WTC11 (cell line): ENCODE data around the gene WNT11. TPM values are rescaled to one million over a fixed set of nuclear protein-coding genes. Genes with fewer than 3 reads are reported as not detected.

ENCODE experiments used
- ATAC-seq: fragments of 200-7000 bp; cut with Tn5 transposase; 2 replicates; pipeline ENCODE4 v1.10.0; 2021; ENCODE audit warnings: mild to moderate bottlenecking, moderate library complexity
- CTCF ChIA-PET: fragments of 300-600 bp; sonication (Branson Sonifier 250); formaldehyde crosslinking; loops from one replicate; lab custom pipeline; 2021; ENCODE audit warnings: antibody characterized with exemption; lab: Charles Lee
- POLR2A ChIA-PET: fragments of 350-600 bp; sonication (Branson Sonifier 250); formaldehyde crosslinking; loops from one replicate; lab custom pipeline; 2021; ENCODE audit warnings: antibody characterized with exemption; lab: Charles Lee
- DNase-seq: peaks from one replicate; pipeline ENCODE4 v3.0.0; 2021; ENCODE audit warnings: low spot score
- H3K27ac Mint-ChIP-seq: 2 replicates; pipeline ENCODE4 v1.8.0; 2021; ENCODE audit warnings: mixed read lengths
- H3K27me3 Mint-ChIP-seq: 2 replicates; pipeline ENCODE4 v1.8.0; 2021; ENCODE audit warnings: low read depth, mild to moderate bottlenecking, moderate library complexity, mixed read lengths
- H3K36me3 Mint-ChIP-seq: 2 replicates; pipeline ENCODE4 v1.8.0; 2021; ENCODE audit warnings: mixed read lengths
- H3K4me1 Mint-ChIP-seq: 2 replicates; pipeline ENCODE4 v1.8.0; 2022; ENCODE audit warnings: mixed read lengths
- H3K4me3 Mint-ChIP-seq: 2 replicates; pipeline ENCODE4 v1.8.0; 2021; ENCODE audit warnings: mild to moderate bottlenecking, moderate library complexity, mixed read lengths
- H3K9me3 Mint-ChIP-seq: 2 replicates; pipeline ENCODE4 v1.8.0; 2021; ENCODE audit warnings: mixed read lengths
- EMX1 ChIP-seq: fragments of 250-450 bp; sonication (Bioruptor Pico); IDR thresholded peaks from 2 replicates; pipeline ENCODE4 v1.8.0; 2021; ENCODE audit warnings: mild to moderate bottlenecking
- ERG ChIP-seq: fragments of 250-450 bp; sonication (Bioruptor Pico); IDR thresholded peaks from 2 replicates; pipeline ENCODE4 v1.8.0; 2021; ENCODE audit warnings: mild to moderate bottlenecking
- GABPB1 ChIP-seq: sonication (generic); formaldehyde crosslinking; IDR thresholded peaks from 2 replicates; pipeline ENCODE4 v1.8.1; 2023; ENCODE audit warnings: mild to moderate bottlenecking, missing genetic modification reagents
- IRF2 ChIP-seq: sonication (generic); formaldehyde crosslinking; IDR thresholded peaks from 2 replicates; pipeline ENCODE4 v1.8.0; 2022; ENCODE audit warnings: low read depth, missing genetic modification reagents, borderline replicate concordance
- KAT7 ChIP-seq: sonication (generic); formaldehyde crosslinking; IDR thresholded peaks from 2 replicates; pipeline ENCODE4 v1.8.1; 2023; ENCODE audit warnings: missing genetic modification reagents, mild to moderate bottlenecking, borderline replicate concordance
- MLX ChIP-seq: sonication (generic); formaldehyde crosslinking; IDR thresholded peaks from 2 replicates; pipeline ENCODE4 v1.8.1; 2023; ENCODE audit warnings: mild to moderate bottlenecking, missing genetic modification reagents, moderate library complexity
- MXD4 ChIP-seq: fragments of 250-450 bp; sonication (Bioruptor Pico); IDR thresholded peaks from 2 replicates; pipeline ENCODE4 v1.8.0; 2021; ENCODE audit warnings: mild to moderate bottlenecking, moderate library complexity, borderline replicate concordance
- NFYB ChIP-seq: sonication (generic); formaldehyde crosslinking; conservative IDR thresholded peaks from 2 replicates; pipeline ENCODE4 v1.8.0; 2022; ENCODE audit warnings: low read depth, missing genetic modification reagents
- RORB ChIP-seq: fragments of 250-450 bp; sonication (Bioruptor Pico); IDR thresholded peaks from 2 replicates; pipeline ENCODE4 v1.9.0; 2021; ENCODE audit warnings: mild to moderate bottlenecking
- SMAD3 ChIP-seq: sonication (generic); formaldehyde crosslinking; IDR thresholded peaks from 2 replicates; pipeline ENCODE4 v1.8.0; 2022; ENCODE audit warnings: missing genetic modification reagents, mild to moderate bottlenecking, borderline replicate concordance
- SOX15 ChIP-seq: fragments of 250-450 bp; sonication (Bioruptor Pico); IDR thresholded peaks from 2 replicates; pipeline ENCODE4 v1.9.0; 2021; ENCODE audit warnings: mild to moderate bottlenecking
- SP1 ChIP-seq: sonication (generic); formaldehyde crosslinking; conservative IDR thresholded peaks from 2 replicates; pipeline ENCODE4 v1.8.1; 2022; ENCODE audit warnings: missing genetic modification reagents
- TEAD1 ChIP-seq: sonication (generic); formaldehyde crosslinking; IDR thresholded peaks from 2 replicates; pipeline ENCODE4 v1.8.0; 2022; ENCODE audit warnings: mild to moderate bottlenecking, missing genetic modification reagents
- USF2 ChIP-seq: sonication (generic); formaldehyde crosslinking; IDR thresholded peaks from 2 replicates; pipeline ENCODE4 v1.8.1; 2023; ENCODE audit warnings: mild to moderate bottlenecking, missing genetic modification reagents, moderate library complexity
- ZBTB21 ChIP-seq: sonication (generic); formaldehyde crosslinking; IDR thresholded peaks from 2 replicates; pipeline ENCODE4 v1.8.1; 2023; ENCODE audit warnings: mild to moderate bottlenecking, missing genetic modification reagents, borderline replicate concordance
- ZNF317 ChIP-seq: sonication (generic); formaldehyde crosslinking; IDR thresholded peaks from 2 replicates; pipeline ENCODE4 v1.8.1; 2023; ENCODE audit warnings: low read depth, mild to moderate bottlenecking, moderate library complexity, missing genetic modification reagents, borderline replicate concordance
- ZNF416 ChIP-seq: fragments of 250-450 bp; sonication (Bioruptor Pico); IDR thresholded peaks from 2 replicates; pipeline ENCODE4 v1.9.0; 2021; ENCODE audit warnings: mild to moderate bottlenecking, inconsistent platforms
- total RNA-seq: library from RNA; stranded (reverse); gene quantifications from 3 replicates; pipeline ENCODE4 v1.2.3, GENCODE V29; 2021
- TF ChIP-seq, protein P1 (sequence below): sonication (generic); formaldehyde crosslinking; IDR thresholded peaks from 2 replicates; pipeline ENCODE4 v1.8.1; 2022; ENCODE audit warnings: mild to moderate bottlenecking, missing genetic modification reagents, moderate library complexity, borderline replicate concordance
- TF ChIP-seq, protein P2 (sequence below): sonication (generic); formaldehyde crosslinking; IDR thresholded peaks from 2 replicates; pipeline ENCODE4 v1.8.1; 2022; ENCODE audit warnings: low read depth, missing genetic modification reagents, borderline replicate concordance
- TF ChIP-seq, protein P3 (sequence below): fragments of 250-450 bp; sonication (Bioruptor Pico); IDR thresholded peaks from 2 replicates; pipeline ENCODE4 v1.9.0; 2021; ENCODE audit warnings: moderate library complexity, mild to moderate bottlenecking, inconsistent platforms, borderline replicate concordance
- TF ChIP-seq, protein P4 (sequence below): sonication (generic); formaldehyde crosslinking; IDR thresholded peaks from 2 replicates; pipeline ENCODE4 v1.8.0; 2023; ENCODE audit warnings: missing genetic modification reagents
- TF ChIP-seq, protein P5 (sequence below): sonication (generic); formaldehyde crosslinking; IDR thresholded peaks from 2 replicates; pipeline ENCODE4 v1.8.0; 2022; ENCODE audit warnings: mild to moderate bottlenecking, missing genetic modification reagents
- TF ChIP-seq, protein P6 (sequence below): sonication (generic); formaldehyde crosslinking; IDR thresholded peaks from 2 replicates; pipeline ENCODE4 v1.8.0; 2022; ENCODE audit warnings: mild to moderate bottlenecking, missing genetic modification reagents
- TF ChIP-seq, protein P7 (sequence below): fragments of 250-450 bp; sonication (Bioruptor Pico); IDR thresholded peaks from 2 replicates; pipeline ENCODE4 v2.1.2; 2022; ENCODE audit warnings: mild to moderate bottlenecking, moderate library complexity

WNT11 gene
- total RNA-seq, 1 experiment from 2014 or later: 0.79 TPM

DNA sequence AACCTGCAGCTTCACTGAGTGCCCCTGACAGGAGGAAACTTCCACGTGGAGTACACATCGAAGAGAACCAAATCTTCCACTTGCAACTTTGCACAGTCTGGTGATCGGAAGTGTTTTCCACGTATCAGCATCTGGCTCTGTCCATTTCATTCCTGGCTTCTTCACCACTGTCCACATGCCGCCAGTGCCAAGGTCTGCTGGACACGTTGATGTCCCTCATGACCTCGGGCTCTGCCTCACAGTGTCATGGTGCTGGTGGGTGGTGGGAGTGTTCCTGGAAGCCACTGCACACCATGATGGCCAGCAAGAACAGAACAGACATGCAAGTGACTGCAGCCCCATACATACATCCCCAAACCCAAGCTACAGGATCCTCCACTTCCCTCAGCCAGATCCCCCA, 48.4 kb downstream of the WNT11 start:
- ChIA-PET POLR2A (interaction anchor here (0.6 kb wide), 1 partner anchor 56 kb away, joined by 3 read pairs; no protein-coding TSS in a partner anchor), CTCF (interaction anchor here (0.9 to 1.1 kb wide), 2 partner anchors 161 to 261 kb away, joined by 3 to 4 read pairs; no protein-coding TSS in a partner anchor)
- Mint-ChIP-seq H3K27ac (no peak overlapping the region), H3K9me3 (no peaks in the 10 kb centered on the region), H3K27me3 (peaks cover 6% of the 10 kb centered on the region), H3K4me3 (no peak overlapping the region), H3K36me3 (no peaks in the 10 kb centered on the region), H3K4me1 (peaks cover 5% of the 10 kb centered on the region)
- ATAC-seq (no peak), DNase-seq (no peak)
- TF ChIP-seq MXD4 (no peak), SMAD3 (CRISPR knock-in tag) (no peak), KAT7 (no peak), MLX (CRISPR knock-in tag) (no peak), RORB (CRISPR knock-in tag) (no peak), ERG (CRISPR knock-in tag) (no peak), TEAD1 (no peak), ZNF317 (CRISPR knock-in tag) (no peak), EMX1 (no peak), NFYB (CRISPR knock-in tag) (no peak), USF2 (CRISPR knock-in tag) (no peak), GABPB1 (CRISPR knock-in tag) (no peak)
- TF ChIP-seq, protein P1, sequence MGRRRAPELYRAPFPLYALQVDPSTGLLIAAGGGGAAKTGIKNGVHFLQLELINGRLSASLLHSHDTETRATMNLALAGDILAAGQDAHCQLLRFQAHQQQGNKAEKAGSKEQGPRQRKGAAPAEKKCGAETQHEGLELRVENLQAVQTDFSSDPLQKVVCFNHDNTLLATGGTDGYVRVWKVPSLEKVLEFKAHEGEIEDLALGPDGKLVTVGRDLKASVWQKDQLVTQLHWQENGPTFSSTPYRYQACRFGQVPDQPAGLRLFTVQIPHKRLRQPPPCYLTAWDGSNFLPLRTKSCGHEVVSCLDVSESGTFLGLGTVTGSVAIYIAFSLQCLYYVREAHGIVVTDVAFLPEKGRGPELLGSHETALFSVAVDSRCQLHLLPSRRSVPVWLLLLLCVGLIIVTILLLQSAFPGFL: no peak
- TF ChIP-seq, protein P2, sequence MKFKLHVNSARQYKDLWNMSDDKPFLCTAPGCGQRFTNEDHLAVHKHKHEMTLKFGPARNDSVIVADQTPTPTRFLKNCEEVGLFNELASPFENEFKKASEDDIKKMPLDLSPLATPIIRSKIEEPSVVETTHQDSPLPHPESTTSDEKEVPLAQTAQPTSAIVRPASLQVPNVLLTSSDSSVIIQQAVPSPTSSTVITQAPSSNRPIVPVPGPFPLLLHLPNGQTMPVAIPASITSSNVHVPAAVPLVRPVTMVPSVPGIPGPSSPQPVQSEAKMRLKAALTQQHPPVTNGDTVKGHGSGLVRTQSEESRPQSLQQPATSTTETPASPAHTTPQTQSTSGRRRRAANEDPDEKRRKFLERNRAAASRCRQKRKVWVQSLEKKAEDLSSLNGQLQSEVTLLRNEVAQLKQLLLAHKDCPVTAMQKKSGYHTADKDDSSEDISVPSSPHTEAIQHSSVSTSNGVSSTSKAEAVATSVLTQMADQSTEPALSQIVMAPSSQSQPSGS: no peak
- TF ChIP-seq, protein P3, sequence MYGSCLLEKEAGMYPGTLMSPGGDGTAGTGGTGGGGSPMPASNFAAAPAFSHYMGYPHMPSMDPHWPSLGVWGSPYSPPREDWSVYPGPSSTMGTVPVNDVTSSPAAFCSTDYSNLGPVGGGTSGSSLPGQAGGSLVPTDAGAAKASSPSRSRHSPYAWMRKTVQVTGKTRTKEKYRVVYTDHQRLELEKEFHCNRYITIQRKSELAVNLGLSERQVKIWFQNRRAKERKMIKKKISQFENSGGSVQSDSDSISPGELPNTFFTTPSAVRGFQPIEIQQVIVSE (CRISPR knock-in tag): no peak
- TF ChIP-seq, protein P4, sequence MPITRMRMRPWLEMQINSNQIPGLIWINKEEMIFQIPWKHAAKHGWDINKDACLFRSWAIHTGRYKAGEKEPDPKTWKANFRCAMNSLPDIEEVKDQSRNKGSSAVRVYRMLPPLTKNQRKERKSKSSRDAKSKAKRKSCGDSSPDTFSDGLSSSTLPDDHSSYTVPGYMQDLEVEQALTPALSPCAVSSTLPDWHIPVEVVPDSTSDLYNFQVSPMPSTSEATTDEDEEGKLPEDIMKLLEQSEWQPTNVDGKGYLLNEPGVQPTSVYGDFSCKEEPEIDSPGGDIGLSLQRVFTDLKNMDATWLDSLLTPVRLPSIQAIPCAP (CRISPR knock-in tag): no peak

DNA sequence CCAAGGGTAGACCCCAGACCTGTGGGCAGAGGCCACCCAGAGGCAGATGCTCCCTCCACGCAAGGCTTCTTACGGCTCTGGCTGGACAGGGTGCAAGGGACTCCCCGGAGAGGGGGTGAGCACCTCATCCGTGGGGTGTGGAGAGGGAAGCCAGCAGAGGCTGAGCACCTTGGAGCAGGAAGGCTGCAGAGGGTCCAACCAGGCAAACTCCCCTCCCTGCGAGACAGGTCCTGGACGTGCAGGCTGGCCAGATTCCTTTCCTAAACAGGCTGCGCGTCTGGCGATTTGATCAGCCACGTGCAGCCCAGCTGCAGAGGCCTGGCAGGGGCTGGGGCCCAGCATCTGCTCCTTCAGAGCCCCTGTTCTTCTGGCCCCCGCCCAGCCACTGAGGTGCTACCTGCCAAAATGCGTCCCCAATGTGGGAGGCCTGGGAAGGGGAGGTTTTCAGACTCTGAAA, 49.3 kb downstream of the WNT11 start:
- POLR2A ChIA-PET: interaction anchor here (0.6 kb wide), 1 partner anchor 57 kb away, joined by 3 read pairs; no protein-coding TSS in a partner anchor
- Mint-ChIP-seq H3K4me3 (no peak overlapping the region), H3K27ac (no peak overlapping the region), H3K27me3 (peaks cover 12% of the 10 kb centered on the region), H3K36me3 (no peaks in the 10 kb centered on the region), H3K4me1 (peaks cover 11% of the 10 kb centered on the region), H3K9me3 (no peaks in the 10 kb centered on the region)
- no peak for DNase-seq
- CTCF ChIA-PET: no interaction called here
- ATAC-seq: no peak
- no peak for TF ChIP-seq ZNF416
- TF ChIP-seq, protein P5, sequence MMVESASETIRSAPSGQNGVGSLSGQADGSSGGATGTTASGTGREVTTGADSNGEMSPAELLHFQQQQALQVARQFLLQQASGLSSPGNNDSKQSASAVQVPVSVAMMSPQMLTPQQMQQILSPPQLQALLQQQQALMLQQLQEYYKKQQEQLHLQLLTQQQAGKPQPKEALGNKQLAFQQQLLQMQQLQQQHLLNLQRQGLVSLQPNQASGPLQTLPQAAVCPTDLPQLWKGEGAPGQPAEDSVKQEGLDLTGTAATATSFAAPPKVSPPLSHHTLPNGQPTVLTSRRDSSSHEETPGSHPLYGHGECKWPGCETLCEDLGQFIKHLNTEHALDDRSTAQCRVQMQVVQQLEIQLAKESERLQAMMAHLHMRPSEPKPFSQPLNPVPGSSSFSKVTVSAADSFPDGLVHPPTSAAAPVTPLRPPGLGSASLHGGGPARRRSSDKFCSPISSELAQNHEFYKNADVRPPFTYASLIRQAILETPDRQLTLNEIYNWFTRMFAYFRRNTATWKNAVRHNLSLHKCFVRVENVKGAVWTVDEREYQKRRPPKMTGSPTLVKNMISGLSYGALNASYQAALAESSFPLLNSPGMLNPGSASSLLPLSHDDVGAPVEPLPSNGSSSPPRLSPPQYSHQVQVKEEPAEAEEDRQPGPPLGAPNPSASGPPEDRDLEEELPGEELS (CRISPR knock-in tag): no peak
- TF ChIP-seq SP1 (CRISPR knock-in tag): no peak
- TF ChIP-seq SOX15: no peak
- TF ChIP-seq, protein P6, sequence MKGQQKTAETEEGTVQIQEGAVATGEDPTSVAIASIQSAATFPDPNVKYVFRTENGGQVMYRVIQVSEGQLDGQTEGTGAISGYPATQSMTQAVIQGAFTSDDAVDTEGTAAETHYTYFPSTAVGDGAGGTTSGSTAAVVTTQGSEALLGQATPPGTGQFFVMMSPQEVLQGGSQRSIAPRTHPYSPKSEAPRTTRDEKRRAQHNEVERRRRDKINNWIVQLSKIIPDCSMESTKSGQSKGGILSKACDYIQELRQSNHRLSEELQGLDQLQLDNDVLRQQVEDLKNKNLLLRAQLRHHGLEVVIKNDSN (CRISPR knock-in tag): no peak
- TF ChIP-seq ZBTB21 (CRISPR knock-in tag): no peak
- TF ChIP-seq, protein P7, sequence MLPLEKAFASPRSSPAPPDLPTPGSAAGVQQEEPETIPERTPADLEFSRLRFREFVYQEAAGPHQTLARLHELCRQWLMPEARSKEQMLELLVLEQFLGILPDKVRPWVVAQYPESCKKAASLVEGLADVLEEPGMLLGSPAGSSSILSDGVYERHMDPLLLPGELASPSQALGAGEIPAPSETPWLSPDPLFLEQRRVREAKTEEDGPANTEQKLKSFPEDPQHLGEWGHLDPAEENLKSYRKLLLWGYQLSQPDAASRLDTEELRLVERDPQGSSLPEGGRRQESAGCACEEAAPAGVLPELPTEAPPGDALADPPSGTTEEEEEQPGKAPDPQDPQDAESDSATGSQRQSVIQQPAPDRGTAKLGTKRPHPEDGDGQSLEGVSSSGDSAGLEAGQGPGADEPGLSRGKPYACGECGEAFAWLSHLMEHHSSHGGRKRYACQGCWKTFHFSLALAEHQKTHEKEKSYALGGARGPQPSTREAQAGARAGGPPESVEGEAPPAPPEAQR (CRISPR knock-in tag): no peak
- no peak for TF ChIP-seq IRF2 (CRISPR knock-in tag)
